ENCODE data around the gene ZNF177.
"Not testable (repeated sequence)": the region's sequence is repeated elsewhere in the genome, so short reads cannot be mapped to it uniquely, and the experiment has no call there.

ZNF177 gene

DNA sequence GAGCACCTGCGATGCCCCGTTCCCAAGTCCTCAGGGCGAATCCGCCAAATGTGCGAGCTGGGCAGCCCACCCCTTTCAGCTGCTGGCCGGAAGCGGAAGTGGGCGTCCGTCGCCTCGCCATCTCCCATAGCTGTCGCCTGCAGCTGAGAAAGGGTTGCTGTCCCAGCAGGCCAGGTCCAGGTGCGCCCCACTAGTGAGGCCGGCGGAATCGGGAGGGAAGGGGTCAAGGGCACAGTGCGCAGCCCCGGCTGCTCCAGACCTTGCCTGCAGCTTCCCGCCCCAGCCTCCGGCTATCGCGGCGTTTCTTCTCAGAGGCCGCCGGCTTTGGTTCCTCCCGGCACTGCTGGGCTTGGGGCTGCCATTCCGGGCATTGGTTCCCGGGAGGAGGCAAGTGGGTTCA, at the start of gene ZNF177:
Gene ZNF177 (plus strand): TSS at position 109 of the 400 bp plus-strand sequence. CDS start 15,299 bp downstream, outside the sequence.
- DNase-seq (ENCODE audit: low read depth), result no peak

- DNase-seq (ENCODE audit: low read depth), result no peak
Observed at GRCh38 chr19:9313756-9314155, 49.1 kb upstream of the ZNF177 start.

DNA sequence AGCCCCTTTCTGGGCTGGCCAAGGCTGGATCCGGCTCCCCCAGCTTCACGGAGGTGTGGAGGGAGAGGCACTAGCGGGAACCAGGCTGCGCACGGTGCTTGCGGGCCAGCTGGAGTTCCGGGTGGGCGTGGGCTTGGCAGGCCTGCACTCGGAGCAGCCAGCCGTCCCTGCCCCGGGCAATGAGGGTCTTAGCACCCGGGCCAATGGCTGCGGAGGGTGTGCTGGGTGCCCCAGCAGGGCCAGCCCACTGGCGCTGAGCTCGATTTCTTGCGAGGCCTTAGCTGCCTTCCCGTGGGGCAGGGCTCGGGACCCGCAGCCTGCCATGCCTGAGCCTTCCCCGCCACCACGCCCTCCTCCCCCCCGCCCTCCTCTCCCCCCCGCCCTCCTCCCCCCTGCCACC, 41.5 kb upstream of the ZNF177 start:
- no peak for DNase-seq (ENCODE audit: low read depth)

DNA sequence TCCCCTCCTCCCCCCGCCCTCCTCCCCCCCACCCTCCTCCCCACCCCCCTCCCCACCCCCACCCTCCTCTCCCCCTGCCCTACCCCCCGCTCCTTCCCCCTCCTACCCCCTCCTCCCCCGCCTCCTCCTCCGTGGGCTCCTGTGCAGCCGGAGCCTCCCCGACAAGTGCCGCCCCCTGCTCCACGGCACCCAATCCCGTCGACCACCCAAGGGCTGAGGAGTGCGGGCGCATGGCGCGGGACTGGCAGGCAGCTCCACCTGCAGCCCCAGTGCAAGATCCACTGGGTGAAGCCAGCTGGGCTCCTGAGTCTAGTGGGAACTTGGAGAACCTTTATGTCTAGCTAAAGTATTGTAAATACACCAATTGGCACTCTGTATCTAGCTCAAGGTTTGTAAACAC, 41.1 kb upstream of the ZNF177 start:
- DNase-seq (ENCODE audit: low read depth), result not testable (repeated sequence)

GRCh38 chr19:9322201-9322600, 40.6 kb upstream of the ZNF177 start:
- not testable (repeated sequence) for DNase-seq (ENCODE audit: low read depth)

GRCh38 chr19:9323557-9323918, 39.3 kb upstream of the ZNF177 start:
- DNase-seq (ENCODE audit: low read depth), result no peak

DNA sequence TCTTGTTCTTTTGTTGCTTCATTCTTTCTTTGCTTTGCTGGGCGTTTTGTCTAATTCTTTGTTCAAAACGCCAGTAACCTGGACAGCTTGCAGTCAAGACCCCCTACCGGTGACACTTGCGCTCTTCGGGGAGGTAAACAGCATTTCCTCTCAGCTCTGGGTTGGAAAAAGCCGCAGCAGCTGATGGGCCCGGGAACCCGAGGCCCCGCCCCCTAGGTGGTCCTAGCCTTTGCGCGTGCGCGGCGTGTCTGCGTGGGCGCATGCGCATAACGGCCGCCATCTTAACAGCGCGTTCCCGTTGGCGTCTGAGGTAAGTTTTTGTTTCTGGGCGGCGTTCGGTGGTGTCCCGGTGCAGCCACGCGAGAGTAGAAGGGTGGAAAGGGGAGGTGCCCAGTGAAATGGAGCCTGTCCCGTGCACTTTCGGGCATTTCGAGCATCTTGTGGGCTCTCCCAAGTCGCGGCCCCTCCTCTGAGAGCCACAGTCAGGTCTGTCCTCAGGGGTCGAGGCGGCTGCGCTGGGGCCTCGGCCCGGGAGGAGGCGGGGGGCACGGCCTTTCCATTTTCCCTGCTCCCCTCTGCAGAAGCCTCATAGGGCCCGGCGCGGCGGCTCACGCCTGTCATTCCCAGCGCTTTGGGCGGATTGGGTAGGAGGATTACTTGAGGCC, 38.8 kb upstream of the ZNF177 start, which contains the start of gene ZNF559:
Gene ZNF559 (plus strand): TSS at position 261 of the 665 bp plus-strand sequence. CDS start 14,371 bp downstream, outside the sequence.
- peak; percentile 60 for DNase-seq (ENCODE audit: low read depth)

DNA sequence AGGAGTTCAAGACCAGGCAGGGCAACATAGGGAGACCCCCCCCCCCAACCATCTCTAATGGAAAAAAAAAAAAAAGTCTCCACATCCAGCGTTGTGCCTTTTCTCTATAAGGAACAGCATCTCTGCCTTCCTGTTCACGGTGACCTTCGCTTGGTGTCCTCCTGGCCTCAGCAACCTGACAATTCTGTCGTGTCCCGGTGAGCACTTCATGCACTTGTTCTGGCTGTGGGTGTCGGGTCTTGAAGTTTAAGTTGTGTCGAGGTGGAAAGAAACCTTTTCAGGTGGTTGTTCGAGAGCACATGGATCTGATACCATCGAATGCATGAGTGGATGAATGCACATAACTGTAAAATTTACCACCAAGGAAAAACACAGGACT, 38.2 kb upstream of the ZNF177 start:
- DNase-seq (ENCODE audit: low read depth), result no peak

DNA sequence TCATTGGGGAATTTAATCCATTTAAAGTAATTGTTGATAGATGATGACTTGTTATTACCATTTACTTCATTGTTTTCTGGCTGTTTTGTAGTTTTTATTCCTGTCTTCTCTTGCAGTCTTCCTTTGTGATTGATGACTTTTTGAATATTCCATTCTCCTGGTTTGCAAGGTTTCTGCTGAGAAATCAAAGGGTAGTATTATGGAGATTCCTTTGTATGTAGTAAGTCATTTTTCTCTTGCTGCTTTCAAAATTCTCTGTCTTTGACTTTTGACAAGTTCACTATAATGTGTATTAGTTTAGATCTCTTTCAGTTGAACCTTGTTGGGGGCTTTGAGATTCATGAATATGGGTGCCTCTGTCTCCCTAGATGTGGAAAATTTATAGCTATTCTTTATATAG, 32.8 kb upstream of the ZNF177 start:
- no peak for DNase-seq (ENCODE audit: low read depth)

DNA sequence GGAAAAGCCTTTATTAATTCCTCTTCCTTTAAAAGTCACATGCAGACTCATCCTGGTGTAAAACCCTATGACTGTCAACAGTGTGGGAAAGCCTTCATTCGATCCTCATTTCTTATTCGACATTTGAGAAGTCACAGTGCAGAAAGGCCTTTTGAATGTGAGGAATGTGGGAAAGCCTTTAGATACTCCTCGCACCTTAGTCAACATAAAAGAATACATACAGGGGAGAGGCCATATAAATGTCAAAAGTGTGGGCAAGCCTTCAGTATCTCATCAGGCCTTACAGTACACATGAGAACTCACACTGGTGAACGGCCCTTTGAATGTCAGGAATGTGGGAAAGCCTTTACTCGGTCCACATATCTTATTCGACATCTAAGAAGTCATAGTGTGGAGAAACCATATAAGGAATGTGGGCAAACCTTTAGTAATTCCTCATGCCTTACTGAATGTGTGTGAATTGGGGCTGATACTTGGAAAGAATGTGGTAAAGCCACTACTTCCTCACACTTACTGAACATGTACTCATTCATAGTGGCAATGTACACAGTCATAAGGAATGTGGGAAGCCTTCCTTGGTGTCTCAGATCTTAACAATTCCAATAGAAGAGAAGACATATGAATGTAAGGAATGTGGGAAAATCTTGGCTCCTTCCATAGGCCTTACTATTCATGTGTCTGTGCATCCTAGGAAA, 20.1 kb upstream of the ZNF177 start:
- no peak for DNase-seq (ENCODE audit: low read depth)

- no peak for DNase-seq (ENCODE audit: low read depth)
Observed at GRCh38 chr19:9345005-9345404, 17.8 kb upstream of the ZNF177 start.

DNA sequence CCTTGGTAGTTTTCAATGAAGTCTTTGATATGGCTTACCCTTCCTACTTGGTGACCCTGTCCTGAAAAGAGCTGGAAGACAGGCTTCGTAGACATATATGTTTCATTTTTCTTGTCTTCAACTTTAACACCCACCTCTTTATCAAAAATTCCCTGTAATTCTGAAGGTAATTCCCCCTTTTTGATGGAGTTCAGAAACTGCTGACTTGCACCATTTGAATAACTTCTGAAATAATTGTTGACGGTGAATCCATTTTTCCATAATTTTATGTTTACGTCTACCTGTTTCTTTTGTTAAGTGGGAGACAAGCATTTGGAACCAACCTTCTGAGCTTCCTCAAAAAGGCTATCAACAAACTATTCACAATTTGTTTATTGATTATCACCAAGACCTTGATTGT, 14.6 kb upstream of the ZNF177 start:
- DNase-seq (ENCODE audit: low read depth), result no peak

- no peak for DNase-seq (ENCODE audit: low read depth)
Observed at GRCh38 chr19:9348671-9349070, 14.1 kb upstream of the ZNF177 start.

DNA sequence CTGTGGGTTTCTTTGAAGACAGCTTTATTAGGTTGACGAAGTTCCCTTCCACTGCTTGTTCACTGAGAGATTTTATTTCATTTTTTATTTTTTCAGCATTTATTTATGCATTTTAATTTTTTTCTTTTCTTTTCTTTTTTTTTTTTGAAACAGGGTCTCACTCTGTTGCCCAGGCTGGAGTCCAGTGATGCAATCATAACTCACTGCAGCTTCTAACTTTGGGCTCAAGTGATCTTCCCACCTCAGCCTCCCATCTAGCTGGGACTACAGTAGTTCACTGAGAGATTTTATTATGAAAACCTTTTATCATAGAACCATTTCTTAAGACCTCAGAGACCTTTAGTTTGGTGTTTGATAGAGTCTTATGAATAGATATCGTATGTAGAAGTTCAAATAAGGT, 10.3 kb upstream of the ZNF177 start:
- no peak for DNase-seq (ENCODE audit: low read depth)

GRCh38 chr19:9353011-9353410, 9.8 kb upstream of the ZNF177 start:
- no peak for DNase-seq (ENCODE audit: low read depth)

- no peak for DNase-seq (ENCODE audit: low read depth)
Observed at GRCh38 chr19:9354651-9355050, 8.2 kb upstream of the ZNF177 start.

DNA sequence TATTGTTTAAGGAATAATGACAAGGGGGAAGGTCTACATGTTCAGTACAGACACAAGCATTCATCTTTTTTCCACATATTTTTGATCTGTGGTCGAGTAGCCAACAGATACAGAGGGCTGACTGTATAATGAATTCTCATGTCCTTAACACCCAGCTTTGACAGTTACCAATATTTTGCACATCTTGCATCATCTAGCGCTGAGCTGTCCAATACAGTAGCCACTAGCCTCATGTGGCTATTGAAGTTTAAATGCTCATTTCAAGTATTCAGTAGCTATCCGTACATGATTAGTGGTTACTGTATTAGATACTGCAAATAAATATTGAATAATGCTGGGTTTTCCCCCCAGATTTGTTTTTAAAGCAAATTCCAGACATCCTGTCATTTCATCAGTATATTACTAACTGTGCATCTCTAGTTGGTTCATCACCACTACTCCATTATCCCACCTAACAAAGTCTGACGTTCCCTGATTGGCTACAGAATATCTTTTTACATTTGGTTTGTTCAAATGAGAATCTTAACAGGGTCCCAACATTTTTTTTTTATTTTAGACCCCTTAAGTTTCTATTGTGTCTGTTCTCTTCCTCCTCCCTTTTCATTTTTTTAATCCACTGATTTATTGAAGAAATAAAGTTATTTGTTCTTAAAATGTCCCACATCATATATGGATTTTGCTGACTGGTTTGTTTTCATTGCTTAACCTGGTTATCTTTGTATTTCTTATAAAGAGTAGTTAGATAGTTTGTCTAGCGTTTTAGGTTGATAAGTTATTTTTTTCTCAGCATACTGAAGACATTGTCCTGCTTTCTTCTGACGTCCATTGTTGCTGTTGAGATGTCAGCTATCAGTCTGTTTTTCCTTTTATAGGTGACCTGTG, 8.2 kb downstream of the ZNF177 start:
- no peak for DNase-seq (ENCODE audit: low read depth)

GRCh38 chr19:9381361-9381785, 18.6 kb downstream of the ZNF177 start:
- DNase-seq (ENCODE audit: low read depth), result no peak

DNA sequence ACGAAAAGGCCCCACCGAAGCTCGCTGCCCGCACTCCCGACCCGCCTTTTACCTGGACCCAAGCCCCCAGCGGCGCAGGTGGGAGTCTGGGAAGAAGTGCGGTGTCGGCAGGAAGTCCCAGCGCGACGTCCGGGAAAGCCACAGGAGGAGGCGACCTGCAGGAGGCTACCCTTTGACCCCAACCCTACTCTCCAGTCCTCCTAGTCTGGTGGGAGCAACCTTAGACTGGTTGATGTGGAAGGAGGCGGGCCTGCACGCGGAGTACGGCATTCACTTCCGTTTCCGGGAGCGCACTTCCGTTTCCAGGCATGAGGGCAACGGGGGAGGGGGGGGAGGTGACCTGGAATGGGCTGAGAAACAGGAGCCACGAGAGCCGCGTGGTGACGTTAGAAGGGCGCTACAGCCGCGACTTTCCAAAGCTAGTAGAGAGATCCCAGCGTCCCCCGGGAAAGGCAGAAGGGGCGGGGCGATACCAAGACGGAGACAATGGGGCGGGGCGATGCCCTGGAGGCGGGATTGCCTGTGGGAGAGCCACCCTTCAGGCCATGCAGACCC, 44.1 kb downstream of the ZNF177 start:
- DNase-seq (ENCODE audit: low read depth), result peak; percentile 57

- no peak for DNase-seq (ENCODE audit: low read depth)
Observed at GRCh38 chr19:9407827-9408226, 45.0 kb downstream of the ZNF177 start.

GRCh38 chr19:9413240-9413954, 50.6 kb downstream of the ZNF177 start:
- no peak for DNase-seq (ENCODE audit: low read depth)

- no peak for DNase-seq (ENCODE audit: low read depth)
Observed at GRCh38 chr19:9427941-9428340, 65.1 kb downstream of the ZNF177 start.

Data from HS-27A (cell line).